ENCODE data around the gene OPRM1. TPM values are rescaled to one million over a fixed set of nuclear protein-coding genes. Genes with fewer than 3 reads are reported as not detected.

Gene OPRM1
- total RNA-seq, 1 experiment from 2014 or later = not detected

DNA sequence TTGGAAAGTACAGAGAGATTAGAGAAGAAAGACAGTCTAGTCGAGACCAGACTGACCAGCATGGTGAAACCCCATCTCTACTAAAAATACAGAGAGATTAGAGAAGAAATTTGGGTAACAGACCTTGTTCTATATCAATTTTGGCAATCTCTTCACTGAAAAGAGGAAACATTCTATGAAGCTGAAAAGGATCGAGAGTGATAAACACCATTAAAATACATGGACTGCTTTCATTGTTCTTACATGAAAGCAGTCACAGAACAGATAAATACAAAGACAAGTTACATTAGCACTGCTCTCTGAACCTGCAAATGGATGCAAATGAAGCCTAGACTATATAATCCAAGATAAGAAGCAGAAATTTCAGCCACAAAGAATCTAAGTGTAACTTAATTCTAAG, 8.4 kb upstream of the OPRM1 start:
- Histone ChIP-seq H3K27ac (ENCODE audit: low read length) (no peak overlapping the region), H3K4me1 (ENCODE audit: control insufficient read depth, insufficient read depth, low read length) (no peaks in the 10 kb centered on the region), H3K27me3 (ENCODE audit: control insufficient read depth, insufficient read depth, low read length) (no peaks in the 10 kb centered on the region), H3K9me3 (ENCODE audit: control insufficient read depth, insufficient read depth, low read depth, low read length) (no peaks in the 10 kb centered on the region), H3K4me3 (ENCODE audit: low read depth in 2 of 2, low read length in 2 of 2) (no peak overlapping the region), H3K36me3 (ENCODE audit: control insufficient read depth, insufficient read depth, low read length) (no peaks in the 10 kb centered on the region)
- TF ChIP-seq SIN3A (IDR thresholded peaks at IDR 0.05; ENCODE audit: borderline replicate concordance, insufficient read depth, low read depth, low read length) = no peak
- TF ChIP-seq, protein P1, sequence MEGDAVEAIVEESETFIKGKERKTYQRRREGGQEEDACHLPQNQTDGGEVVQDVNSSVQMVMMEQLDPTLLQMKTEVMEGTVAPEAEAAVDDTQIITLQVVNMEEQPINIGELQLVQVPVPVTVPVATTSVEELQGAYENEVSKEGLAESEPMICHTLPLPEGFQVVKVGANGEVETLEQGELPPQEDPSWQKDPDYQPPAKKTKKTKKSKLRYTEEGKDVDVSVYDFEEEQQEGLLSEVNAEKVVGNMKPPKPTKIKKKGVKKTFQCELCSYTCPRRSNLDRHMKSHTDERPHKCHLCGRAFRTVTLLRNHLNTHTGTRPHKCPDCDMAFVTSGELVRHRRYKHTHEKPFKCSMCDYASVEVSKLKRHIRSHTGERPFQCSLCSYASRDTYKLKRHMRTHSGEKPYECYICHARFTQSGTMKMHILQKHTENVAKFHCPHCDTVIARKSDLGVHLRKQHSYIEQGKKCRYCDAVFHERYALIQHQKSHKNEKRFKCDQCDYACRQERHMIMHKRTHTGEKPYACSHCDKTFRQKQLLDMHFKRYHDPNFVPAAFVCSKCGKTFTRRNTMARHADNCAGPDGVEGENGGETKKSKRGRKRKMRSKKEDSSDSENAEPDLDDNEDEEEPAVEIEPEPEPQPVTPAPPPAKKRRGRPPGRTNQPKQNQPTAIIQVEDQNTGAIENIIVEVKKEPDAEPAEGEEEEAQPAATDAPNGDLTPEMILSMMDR (IDR thresholded peaks at IDR 0.05) = no peak
- TF ChIP-seq POLR2AphosphoS5 (IDR thresholded peaks at IDR 0.05; ENCODE audit: low read depth, low read length) = no peak
- TF ChIP-seq TCF7L2 (IDR thresholded peaks at IDR 0.05; ENCODE audit: low read depth, low read length) = no peak
- TF ChIP-seq, protein P2, sequence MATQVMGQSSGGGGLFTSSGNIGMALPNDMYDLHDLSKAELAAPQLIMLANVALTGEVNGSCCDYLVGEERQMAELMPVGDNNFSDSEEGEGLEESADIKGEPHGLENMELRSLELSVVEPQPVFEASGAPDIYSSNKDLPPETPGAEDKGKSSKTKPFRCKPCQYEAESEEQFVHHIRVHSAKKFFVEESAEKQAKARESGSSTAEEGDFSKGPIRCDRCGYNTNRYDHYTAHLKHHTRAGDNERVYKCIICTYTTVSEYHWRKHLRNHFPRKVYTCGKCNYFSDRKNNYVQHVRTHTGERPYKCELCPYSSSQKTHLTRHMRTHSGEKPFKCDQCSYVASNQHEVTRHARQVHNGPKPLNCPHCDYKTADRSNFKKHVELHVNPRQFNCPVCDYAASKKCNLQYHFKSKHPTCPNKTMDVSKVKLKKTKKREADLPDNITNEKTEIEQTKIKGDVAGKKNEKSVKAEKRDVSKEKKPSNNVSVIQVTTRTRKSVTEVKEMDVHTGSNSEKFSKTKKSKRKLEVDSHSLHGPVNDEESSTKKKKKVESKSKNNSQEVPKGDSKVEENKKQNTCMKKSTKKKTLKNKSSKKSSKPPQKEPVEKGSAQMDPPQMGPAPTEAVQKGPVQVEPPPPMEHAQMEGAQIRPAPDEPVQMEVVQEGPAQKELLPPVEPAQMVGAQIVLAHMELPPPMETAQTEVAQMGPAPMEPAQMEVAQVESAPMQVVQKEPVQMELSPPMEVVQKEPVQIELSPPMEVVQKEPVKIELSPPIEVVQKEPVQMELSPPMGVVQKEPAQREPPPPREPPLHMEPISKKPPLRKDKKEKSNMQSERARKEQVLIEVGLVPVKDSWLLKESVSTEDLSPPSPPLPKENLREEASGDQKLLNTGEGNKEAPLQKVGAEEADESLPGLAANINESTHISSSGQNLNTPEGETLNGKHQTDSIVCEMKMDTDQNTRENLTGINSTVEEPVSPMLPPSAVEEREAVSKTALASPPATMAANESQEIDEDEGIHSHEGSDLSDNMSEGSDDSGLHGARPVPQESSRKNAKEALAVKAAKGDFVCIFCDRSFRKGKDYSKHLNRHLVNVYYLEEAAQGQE (IDR thresholded peaks at IDR 0.05; ENCODE audit: insufficient read depth in 1 of 2, low read depth in 2 of 2, low read length in 1 of 2) = no peak
- no peak for ATAC-seq
- ChIA-PET CTCF (no interaction called here), POLR2A (interaction anchor here (0.6 kb wide), 1 partner anchor 37 kb away, joined by 5 read pairs; no protein-coding TSS in a partner anchor)
- no peak for DNase-seq (ENCODE audit: low read depth, low spot score)
- in situ Hi-C loops (cut with HindIII; ENCODE audit: low pct_unique_long_range_greater_than_20kb, low sequenced_read_pairs) (no loop called here), intact Hi-C loops (cut with micrococcal nuclease; ENCODE audit: unreplicated experiment) (no loop called here)
- BruUV-seq (replicated peaks) = no TSS peak

DNA sequence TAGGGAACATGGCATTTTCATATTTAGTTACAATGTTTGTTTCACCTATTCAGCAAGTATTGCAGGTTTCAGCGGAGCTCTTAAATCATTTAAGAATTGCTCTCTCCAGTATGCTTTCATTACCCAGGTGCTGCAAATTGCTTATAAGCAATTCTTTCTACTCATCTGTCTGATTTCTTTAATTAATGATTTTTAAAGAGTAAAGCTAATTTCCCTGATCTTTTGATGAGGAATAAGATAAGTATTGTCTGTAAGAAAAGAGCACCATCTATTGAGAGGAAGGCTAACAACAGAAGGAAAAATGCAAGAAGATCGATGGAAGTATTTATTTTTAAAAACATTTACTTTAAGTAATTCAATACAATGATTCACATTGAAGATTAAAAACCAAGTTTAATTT, 2.0 kb downstream of the OPRM1 start:
- H3K36me3 ChIP-seq (ENCODE audit: control insufficient read depth, insufficient read depth, low read length) = no peaks in the 10 kb centered on the region
- no peaks in the 10 kb centered on the region for H3K4me1 ChIP-seq (ENCODE audit: control insufficient read depth, insufficient read depth, low read length)
- no peak overlapping the region for H3K4me3 ChIP-seq (ENCODE audit: low read depth in 2 of 2, low read length in 2 of 2)
- no peaks in the 10 kb centered on the region for H3K9me3 ChIP-seq (ENCODE audit: control insufficient read depth, insufficient read depth, low read depth, low read length)
- POLR2A ChIA-PET = no interaction called here
- no TSS peak for BruUV-seq (replicated peaks)
- no peak overlapping the region for H3K27ac ChIP-seq (ENCODE audit: low read length)
- CTCF ChIA-PET = no interaction called here
- intact Hi-C loops (cut with micrococcal nuclease; ENCODE audit: unreplicated experiment) (loop anchor here (2.0 kb wide), 1 partner anchor 58 kb away; no protein-coding TSS in a partner anchor), in situ Hi-C loops (cut with HindIII; ENCODE audit: low pct_unique_long_range_greater_than_20kb, low sequenced_read_pairs) (no loop called here)
- DNase-seq (ENCODE audit: low read depth, low spot score) (no peak), ATAC-seq (no peak)
- TF ChIP-seq TCF7L2 (IDR thresholded peaks at IDR 0.05; ENCODE audit: low read depth, low read length) (no peak), SIN3A (IDR thresholded peaks at IDR 0.05; ENCODE audit: borderline replicate concordance, insufficient read depth, low read depth, low read length) (no peak)
- TF ChIP-seq, protein P1 (IDR thresholded peaks at IDR 0.05) = no peak; the same call in 1 of the 2 replicates
- TF ChIP-seq, protein P2 (IDR thresholded peaks at IDR 0.05; ENCODE audit: insufficient read depth in 1 of 2, low read depth in 2 of 2, low read length in 1 of 2) = no peak
- H3K27me3 ChIP-seq (ENCODE audit: control insufficient read depth, insufficient read depth, low read length) = no peaks in the 10 kb centered on the region
